ENCODE results near the gene DNMT3A. TPM values are rescaled to one million over a fixed set of nuclear protein-coding genes. Genes with fewer than 3 reads are reported as not detected.

DNMT3A gene
- total and polyA plus RNA-seq, 2 of the 8 experiments (the other 6 are each of a cell fraction or from before 2014, with no cell fraction given), result 33.6 to 178 TPM

GRCh38 chr2:25387876-25388449 is 46.2 kb upstream of the DNMT3A start (continued):
- TF ChIP-seq RBBP5 (IDR thresholded peaks at IDR 0.05; ENCODE audit: borderline replicate concordance, low read depth, low read length) (no peak), BRCA1 (IDR thresholded peaks at IDR 0.05; ENCODE audit: low read depth, low read length) (no peak), TCF12 (IDR thresholded peaks at IDR 0.05; ENCODE audit: low read depth, low read length) (no peak)
